ENCODE measurements around the gene CLPSL1. TPM values are rescaled to one million over a fixed set of nuclear protein-coding genes. Genes with fewer than 3 reads are reported as not detected.

The CLPSL1 gene
- total RNA-seq, 1 donor from 2014 or later, result not detected

DNA sequence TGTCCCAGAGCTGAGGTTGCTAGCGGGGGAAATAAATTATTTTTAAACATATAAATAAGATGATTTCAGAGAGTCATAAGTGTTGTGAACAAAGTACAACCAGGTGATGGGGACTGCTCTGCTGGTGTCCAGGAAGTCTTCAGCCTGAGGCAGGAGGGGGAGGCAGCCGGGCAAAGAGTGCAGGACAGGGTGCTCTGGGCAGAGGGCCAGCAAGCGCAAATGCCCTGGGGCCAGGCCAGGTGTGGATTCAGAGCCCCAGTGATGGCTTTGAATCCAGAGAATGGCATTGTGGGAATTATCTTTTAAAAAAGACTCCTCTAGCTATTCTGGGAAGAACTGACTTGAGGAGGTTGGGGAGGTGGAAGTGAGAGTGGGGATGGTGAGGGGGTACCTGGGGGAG, 1.6 kb downstream of the CLPSL1 start:
- no peak for DNase-seq (ENCODE audit: extremely low spot score in 2 of 2)
- Histone ChIP-seq H3K27me3 (no peaks in the 10 kb centered on the region), H3K36me3 (no peaks in the 10 kb centered on the region), H3K9me3 (no peaks in the 10 kb centered on the region), H3K27ac (no peak overlapping the region), H3K4me1 (no peaks in the 10 kb centered on the region), H3K4me3 (no peak overlapping the region)
- TF ChIP-seq, protein P1, sequence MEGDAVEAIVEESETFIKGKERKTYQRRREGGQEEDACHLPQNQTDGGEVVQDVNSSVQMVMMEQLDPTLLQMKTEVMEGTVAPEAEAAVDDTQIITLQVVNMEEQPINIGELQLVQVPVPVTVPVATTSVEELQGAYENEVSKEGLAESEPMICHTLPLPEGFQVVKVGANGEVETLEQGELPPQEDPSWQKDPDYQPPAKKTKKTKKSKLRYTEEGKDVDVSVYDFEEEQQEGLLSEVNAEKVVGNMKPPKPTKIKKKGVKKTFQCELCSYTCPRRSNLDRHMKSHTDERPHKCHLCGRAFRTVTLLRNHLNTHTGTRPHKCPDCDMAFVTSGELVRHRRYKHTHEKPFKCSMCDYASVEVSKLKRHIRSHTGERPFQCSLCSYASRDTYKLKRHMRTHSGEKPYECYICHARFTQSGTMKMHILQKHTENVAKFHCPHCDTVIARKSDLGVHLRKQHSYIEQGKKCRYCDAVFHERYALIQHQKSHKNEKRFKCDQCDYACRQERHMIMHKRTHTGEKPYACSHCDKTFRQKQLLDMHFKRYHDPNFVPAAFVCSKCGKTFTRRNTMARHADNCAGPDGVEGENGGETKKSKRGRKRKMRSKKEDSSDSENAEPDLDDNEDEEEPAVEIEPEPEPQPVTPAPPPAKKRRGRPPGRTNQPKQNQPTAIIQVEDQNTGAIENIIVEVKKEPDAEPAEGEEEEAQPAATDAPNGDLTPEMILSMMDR (IDR thresholded peaks at IDR 0.05), result no peak
- TF ChIP-seq POLR2AphosphoS5 (IDR thresholded peaks at IDR 0.05; ENCODE audit: insufficient read depth in 1 of 2, low read depth in 1 of 2) (no peak), POLR2A (IDR thresholded peaks at IDR 0.05) (no peak)
- intact Hi-C loops (cut with DNase I), result no loop called here

GRCh38 chr6:35784200-35784599, 3.4 kb downstream of the CLPSL1 start:
- TF ChIP-seq POLR2AphosphoS5 (IDR thresholded peaks at IDR 0.05; ENCODE audit: insufficient read depth in 1 of 2, low read depth in 1 of 2), result no peak
- TF ChIP-seq, protein P1 (IDR thresholded peaks at IDR 0.05), result no peak
- TF ChIP-seq POLR2A (IDR thresholded peaks at IDR 0.05), result no peak
- Histone ChIP-seq H3K27me3 (no peaks in the 10 kb centered on the region), H3K9me3 (no peaks in the 10 kb centered on the region), H3K4me1 (no peaks in the 10 kb centered on the region), H3K36me3 (no peaks in the 10 kb centered on the region), H3K27ac (no peak overlapping the region), H3K4me3 (no peak overlapping the region)
- intact Hi-C loops (cut with DNase I), result no loop called here
- no peak for DNase-seq (ENCODE audit: extremely low spot score in 2 of 2)

- H3K27ac ChIP-seq, result no peak overlapping the region
- no peaks in the 10 kb centered on the region for H3K27me3 ChIP-seq
- intact Hi-C loops (cut with DNase I), result no loop called here
- DNase-seq (ENCODE audit: extremely low spot score in 2 of 2), result no peak
- no peak overlapping the region for H3K4me3 ChIP-seq
- no peaks in the 10 kb centered on the region for H3K9me3 ChIP-seq
- TF ChIP-seq POLR2AphosphoS5 (IDR thresholded peaks at IDR 0.05; ENCODE audit: insufficient read depth in 1 of 2, low read depth in 1 of 2) (no peak), POLR2A (IDR thresholded peaks at IDR 0.05) (no peak)
- TF ChIP-seq, protein P1 (IDR thresholded peaks at IDR 0.05), result no peak
- no peaks in the 10 kb centered on the region for H3K36me3 ChIP-seq
- H3K4me1 ChIP-seq, result no peaks in the 10 kb centered on the region
Observed at GRCh38 chr6:35786272-35786671, 5.5 kb downstream of the CLPSL1 start.

GRCh38 chr6:35786810-35787209, 6.0 kb downstream of the CLPSL1 start:
- TF ChIP-seq POLR2A (IDR thresholded peaks at IDR 0.05), result no peak
- TF ChIP-seq POLR2AphosphoS5 (IDR thresholded peaks at IDR 0.05; ENCODE audit: insufficient read depth in 1 of 2, low read depth in 1 of 2), result no peak
- TF ChIP-seq, protein P1 (IDR thresholded peaks at IDR 0.05), result no peak
- DNase-seq (ENCODE audit: extremely low spot score in 2 of 2), result no peak
- Histone ChIP-seq H3K9me3 (no peaks in the 10 kb centered on the region), H3K36me3 (no peaks in the 10 kb centered on the region), H3K27me3 (no peaks in the 10 kb centered on the region), H3K4me1 (no peaks in the 10 kb centered on the region), H3K4me3 (no peak overlapping the region), H3K27ac (no peak overlapping the region)
- intact Hi-C loops (cut with DNase I), result loop anchor here (1.0 kb wide), 1 partner anchor 11 kb away; no protein-coding TSS in a partner anchor

DNA sequence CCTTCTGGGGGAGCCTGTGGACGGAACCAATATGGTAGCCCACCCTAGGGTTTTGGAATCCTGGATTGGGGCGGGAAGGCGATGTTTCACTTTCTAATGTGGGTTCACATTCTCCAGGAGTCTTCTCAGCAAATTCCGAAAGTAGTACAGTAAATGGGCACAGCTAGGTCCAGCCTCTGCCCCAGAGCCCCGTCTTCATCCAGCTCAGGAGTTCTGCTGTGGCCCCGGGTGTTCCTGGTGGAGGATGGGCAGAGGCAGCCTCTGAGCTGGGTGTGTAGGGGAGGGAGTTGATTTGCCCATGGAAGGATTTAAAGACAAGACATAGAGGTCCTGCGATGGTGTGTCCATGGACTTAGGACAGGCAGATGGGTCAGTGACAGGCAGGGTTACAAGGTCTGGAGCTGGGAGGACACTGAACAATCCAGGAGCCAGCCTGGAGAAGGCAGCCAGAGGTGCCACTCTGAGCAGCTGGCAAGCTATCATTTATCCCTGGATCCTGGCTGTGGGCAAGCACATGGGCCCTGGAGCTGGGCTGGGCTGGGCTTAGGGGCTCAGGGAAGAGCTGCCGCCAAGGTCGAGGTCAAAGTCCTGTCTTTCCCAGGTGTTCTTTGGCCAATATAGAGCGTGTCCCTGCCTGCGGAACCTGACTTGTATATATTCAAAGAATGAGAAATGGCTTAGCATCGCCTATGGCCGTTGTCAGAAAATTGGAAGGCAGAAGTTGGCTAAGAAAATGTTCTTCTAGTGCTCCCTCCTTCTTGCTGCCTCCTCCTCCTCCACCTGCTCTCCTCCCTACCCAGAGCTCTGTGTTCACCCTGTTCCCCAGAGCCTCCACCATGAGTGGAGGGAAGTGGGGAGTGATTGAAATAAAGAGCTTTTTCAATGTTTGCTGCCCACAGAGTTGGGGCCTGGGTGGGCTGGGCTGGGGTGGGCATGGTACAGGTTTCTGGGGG, 6.7 kb downstream of the CLPSL1 start:
- H3K27ac ChIP-seq, result no peak overlapping the region
- H3K36me3 ChIP-seq, result no peaks in the 10 kb centered on the region
- intact Hi-C loops (cut with DNase I), result loop anchor here (1.0 kb wide), 1 partner anchor 11 kb away; no protein-coding TSS in a partner anchor
- no peaks in the 10 kb centered on the region for H3K4me1 ChIP-seq
- no peak overlapping the region for H3K4me3 ChIP-seq
- DNase-seq (ENCODE audit: extremely low spot score in 2 of 2), result no peak
- TF ChIP-seq POLR2A (IDR thresholded peaks at IDR 0.05) (no peak), POLR2AphosphoS5 (IDR thresholded peaks at IDR 0.05; ENCODE audit: insufficient read depth in 1 of 2, low read depth in 1 of 2) (no peak)
- TF ChIP-seq, protein P1 (IDR thresholded peaks at IDR 0.05), result no peak
- no peaks in the 10 kb centered on the region for H3K27me3 ChIP-seq
- no peaks in the 10 kb centered on the region for H3K9me3 ChIP-seq

Measured in vagina (tissue), 2 donors.